Psoas muscle (tissue), 8 donors: ENCODE results near the gene S100A13. TPM values are rescaled to one million over a fixed set of nuclear protein-coding genes. Genes with fewer than 3 reads are reported as not detected.

Source experiments
- ATAC-seq, 4 donors: fragments of 200-7000 bp; cut with Tn5 transposase; one replicate each; pipeline ENCODE4 v1.9.1; 2020; ENCODE audit warnings: moderate library complexity in 3 of 4, mild to moderate bottlenecking in 2 of 4
- DNase-seq, 2 donors: peaks; one replicate each; pipeline ENCODE4 v3.0.0-alpha.2; 2020
- H3K27ac ChIP-seq: fragments of 200-600 bp; one replicate; pipeline ENCODE4 v1.8.0; 2022
- H3K27me3 ChIP-seq, 3 donors: fragments of 200-600 bp in 1 of 3; one replicate each; pipeline versions ENCODE4 v1.6.1 to v1.8.0; 2013 to 2022; ENCODE audit warnings: low read length in 2 of 3, mild to moderate bottlenecking in 2 of 3, moderate library complexity in 1 of 3; ENCODE audit not compliant: insufficient read depth in 3 of 3
- H3K36me3 ChIP-seq, 2 donors: fragments of 200-600 bp in 1 of 2; one replicate each; pipeline versions ENCODE4 v1.6.1 to v1.8.0; 2013 to 2022; ENCODE audit warnings: low read depth in 1 of 2, mild to moderate bottlenecking in 1 of 2, moderate library complexity in 1 of 2; ENCODE audit not compliant: insufficient read depth in 1 of 2
- H3K4me1 ChIP-seq: fragments of 200-600 bp; one replicate; pipeline ENCODE4 v1.8.0; 2022
- H3K4me3 ChIP-seq: fragments of 200-600 bp; one replicate; pipeline ENCODE4 v1.8.0; 2022; ENCODE audit warnings: mild to moderate bottlenecking
- H3K9me3 ChIP-seq: fragments of 200-600 bp; one replicate; pipeline ENCODE4 v1.8.0; 2022
- WGBS, 3 donors: extraction: QIAGEN DNeasy Blood & Tissue Kit; methylation state at CpG; one replicate each; pipeline versions ENCODE4 v1.1.6 to v1.1.7; 2013; 5-methylcytosine and 5-hydroxymethylcytosine counted together
- intact Hi-C, 2 donors: fragments of 100-400 bp; cut with DNase I; formaldehyde crosslinking; loops; one replicate each; pipeline versions ENCODE4 v1.11.0 to v1.14.2; 2022
- polyA plus RNA-seq, 3 donors: library from polyadenylated mRNA; stranded (reverse); fragments of 200-250 nt; gene quantifications; one replicate each; pipeline ENCODE4 v1.2.3, GENCODE V29; 2013
- total RNA-seq, 4 donors: library from RNA; stranded (reverse); fragmentation: NEBNext Ultra II Directional in 2 of 4; extraction: Animal tissue kit (Norgen Biotek cat#: 25700) in 2 of 4; gene quantifications; one replicate each; pipeline versions ENCODE4 v1.2.1 to v1.2.4, GENCODE V29; 2021 to 2023
- TF ChIP-seq, protein P1 (sequence below): fragments of 200-600 bp; IDR thresholded peaks from one replicate; pipeline ENCODE4 v1.8.0; 2022; ENCODE audit warnings: antibody characterized with exemption
- donor health status: healthy with polysubstance abuse.
- donor health status: DM: no; HTN: no; CAD: no; lungs with moderate emphysema.
- donor health status: Bipolar disorder and iron deficiency.
- donor health status: healthy.
- donor health status: DM: yes; HTN: yes; CAD: no.
- donor health status: DM: no; HTN: no; CAD: no.
- donor health status: DM: no; HTN: no; CAD: no.
- donor health status: DM: yes; HTN: yes; CAD: no.

S100A13 gene
- total and polyA plus RNA-seq, 7 donors = 72.4 to 199 (median 113) TPM

DNA sequence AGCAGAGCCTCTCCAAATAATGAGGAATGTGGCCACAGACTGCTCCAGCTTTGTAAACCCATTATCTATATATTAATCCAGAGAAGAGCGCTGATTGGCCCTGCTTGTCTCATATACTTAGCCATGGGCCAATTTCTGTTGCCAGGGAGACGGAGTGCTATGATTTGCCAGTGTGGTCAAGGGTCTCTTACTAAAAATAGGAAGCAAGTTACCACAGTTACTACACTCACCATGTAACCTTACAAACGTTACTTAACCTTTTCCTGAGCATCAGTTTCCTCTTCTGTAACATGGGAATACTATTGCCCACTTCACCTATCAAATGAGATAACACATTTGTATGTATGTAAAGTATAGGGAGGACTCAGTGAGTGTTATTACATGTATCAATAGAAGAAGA is 54.0 kb downstream of the S100A13 start:
- ATAC-seq (no peak), DNase-seq (no peak)
- Histone ChIP-seq H3K4me3 (no peak overlapping the region), H3K27ac (peak overlapping the region; percentile 75), H3K9me3 (no peaks in the 10 kb centered on the region), H3K4me1 (peaks cover 16% of the 10 kb centered on the region), H3K36me3 (no peaks in the 10 kb centered on the region), H3K27me3 (peaks cover 0 to 7% (median 0%) of the 10 kb centered on the region in 3 donors)
- 86 to 91% (median 87%) methylated on average over 3 of the region's 3 CpGs for WGBS, 3 donors
- TF ChIP-seq, protein P1, sequence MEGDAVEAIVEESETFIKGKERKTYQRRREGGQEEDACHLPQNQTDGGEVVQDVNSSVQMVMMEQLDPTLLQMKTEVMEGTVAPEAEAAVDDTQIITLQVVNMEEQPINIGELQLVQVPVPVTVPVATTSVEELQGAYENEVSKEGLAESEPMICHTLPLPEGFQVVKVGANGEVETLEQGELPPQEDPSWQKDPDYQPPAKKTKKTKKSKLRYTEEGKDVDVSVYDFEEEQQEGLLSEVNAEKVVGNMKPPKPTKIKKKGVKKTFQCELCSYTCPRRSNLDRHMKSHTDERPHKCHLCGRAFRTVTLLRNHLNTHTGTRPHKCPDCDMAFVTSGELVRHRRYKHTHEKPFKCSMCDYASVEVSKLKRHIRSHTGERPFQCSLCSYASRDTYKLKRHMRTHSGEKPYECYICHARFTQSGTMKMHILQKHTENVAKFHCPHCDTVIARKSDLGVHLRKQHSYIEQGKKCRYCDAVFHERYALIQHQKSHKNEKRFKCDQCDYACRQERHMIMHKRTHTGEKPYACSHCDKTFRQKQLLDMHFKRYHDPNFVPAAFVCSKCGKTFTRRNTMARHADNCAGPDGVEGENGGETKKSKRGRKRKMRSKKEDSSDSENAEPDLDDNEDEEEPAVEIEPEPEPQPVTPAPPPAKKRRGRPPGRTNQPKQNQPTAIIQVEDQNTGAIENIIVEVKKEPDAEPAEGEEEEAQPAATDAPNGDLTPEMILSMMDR = no peak
- intact Hi-C loops = loop anchor here (2.0 to 10.0 kb wide), 5 partner anchors 43 to 414 kb away; partner anchors contain the start of genes S100A14 (in 2 of the 2), ILF2 (in 1 of the 2) and RAB13 (in 1 of the 2)

DNA sequence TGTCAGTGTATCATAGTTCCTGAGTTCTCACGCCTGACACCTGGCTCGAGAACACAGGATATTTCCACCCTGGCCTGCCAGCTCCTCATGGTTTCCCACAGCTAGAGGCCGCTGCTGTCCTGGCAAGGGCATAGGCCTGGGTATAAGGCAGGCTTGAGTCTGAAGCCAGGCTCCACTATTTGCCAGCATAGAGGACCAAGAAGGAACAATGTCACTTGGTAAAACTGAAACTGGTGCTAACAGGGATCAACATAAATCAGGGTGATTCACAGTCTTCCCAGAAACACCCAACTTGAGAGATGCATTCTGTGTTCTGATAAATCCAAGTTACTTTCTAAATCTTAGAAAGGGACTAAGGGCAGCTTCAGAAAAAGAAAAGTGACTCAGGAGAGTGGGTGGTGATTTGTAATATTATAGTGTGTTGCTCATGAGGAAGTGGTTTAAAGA is 54.7 kb downstream of the S100A13 start:
- H3K27ac ChIP-seq = peak overlapping the region; percentile 75
- WGBS, 3 donors = 5 to 13% (median 6%) methylated on average over 3 of the region's 3 CpGs
- H3K4me3 ChIP-seq = no peak overlapping the region
- intact Hi-C loops = loop anchor here (1.0 to 10.0 kb wide), 6 partner anchors 44 to 415 kb away; partner anchors contain the start of genes S100A14 (in 2 of the 2), ILF2 (in 1 of the 2), RAB13 (in 1 of the 2) and S100A1 (in 1 of the 2)
- no peaks in the 10 kb centered on the region for H3K36me3 ChIP-seq
- ATAC-seq = peak; percentile 87 to 89 (median 88)
- DNase-seq = peak; percentile 82 to 90
- H3K9me3 ChIP-seq = no peaks in the 10 kb centered on the region
- TF ChIP-seq, protein P1 = peak; percentile 90
- H3K4me1 ChIP-seq = peaks cover 23% of the 10 kb centered on the region
- H3K27me3 ChIP-seq = peaks cover 0 to under 1% (median 0%) of the 10 kb centered on the region in 3 donors

DNA sequence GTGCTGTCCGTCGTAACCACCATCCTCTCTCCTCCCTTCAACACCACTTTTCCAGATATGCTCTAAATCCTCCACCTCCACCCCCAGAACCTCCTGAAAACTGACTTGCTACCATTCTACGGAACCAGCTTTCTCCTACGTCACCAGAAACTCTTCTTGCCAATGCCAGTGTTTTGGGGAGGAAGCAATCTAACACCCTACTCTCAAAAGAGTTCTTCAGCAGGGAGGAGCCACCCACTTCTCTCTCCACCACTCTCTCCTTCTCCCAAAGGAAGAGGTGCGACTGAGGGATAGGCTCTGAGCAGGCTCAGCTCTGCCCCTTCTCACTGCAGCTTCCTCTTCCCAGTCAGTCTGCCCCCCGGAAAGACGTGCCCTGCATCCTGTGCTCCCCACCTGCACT is 55.6 kb downstream of the S100A13 start:
- ATAC-seq (no peak), DNase-seq (no peak)
- intact Hi-C loops = loop anchor here (1.0 to 10.0 kb wide), 6 partner anchors 45 to 416 kb away; partner anchors contain the start of genes S100A14 (in 2 of the 2), ILF2 (in 1 of the 2), RAB13 (in 1 of the 2) and S100A1 (in 1 of the 2)
- no peaks in the 10 kb centered on the region for H3K27me3 ChIP-seq
- peak overlapping the region; percentile 75 for H3K27ac ChIP-seq
- peaks cover 31% of the 10 kb centered on the region for H3K4me1 ChIP-seq
- no peaks in the 10 kb centered on the region for H3K9me3 ChIP-seq
- no peaks in the 10 kb centered on the region for H3K36me3 ChIP-seq
- TF ChIP-seq, protein P1 = no peak
- 68 to 75% (median 71%) methylated on average over 7 of the region's 7 CpGs for WGBS, 3 donors
- H3K4me3 ChIP-seq = no peak overlapping the region

DNA sequence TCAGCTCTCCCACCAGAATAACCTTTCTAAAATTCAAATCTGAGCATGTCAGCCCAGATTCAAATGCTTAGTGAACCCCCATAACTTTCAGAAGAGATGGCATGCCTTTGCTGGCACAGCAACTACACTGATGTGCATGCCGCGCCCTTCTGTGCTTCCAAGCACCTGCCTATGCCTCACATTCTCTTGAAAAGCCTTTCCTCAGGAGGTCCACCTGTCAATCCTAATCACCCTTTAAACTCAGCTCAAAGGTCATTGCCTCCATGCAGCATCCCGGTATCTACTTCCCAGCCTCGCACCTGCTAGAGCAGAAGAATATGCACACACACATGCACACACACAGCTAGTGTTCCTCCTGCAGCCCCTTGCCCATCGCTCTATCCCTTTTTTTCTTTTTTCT is 56.4 kb downstream of the S100A13 start:
- no peak for DNase-seq
- no peak for ATAC-seq
- H3K9me3 ChIP-seq = no peaks in the 10 kb centered on the region
- TF ChIP-seq, protein P1 = no peak
- H3K4me1 ChIP-seq = peaks cover 39% of the 10 kb centered on the region
- intact Hi-C loops = loop anchor here (5.0 to 10.0 kb wide), 4 partner anchors 101 to 416 kb away; partner anchors contain the start of genes ILF2 (in 1 of the 2) and RAB13 (in 1 of the 2)
- H3K36me3 ChIP-seq = no peaks in the 10 kb centered on the region
- H3K27me3 ChIP-seq = no peaks in the 10 kb centered on the region
- 79 to 82% (median 80%) methylated on average over 5 of the region's 5 CpGs for WGBS, 3 donors
- no peak overlapping the region for H3K27ac ChIP-seq
- no peak overlapping the region for H3K4me3 ChIP-seq
